GM12878 (cell line): ENCODE data around the gene MRTFB. TPM values are rescaled to one million over a fixed set of nuclear protein-coding genes. Genes with fewer than 3 reads are reported as not detected.

Source experiments
- ATAC-seq: fragments of 200-7000 bp; cut with Tn5 transposase; 3 replicates; pipeline ENCODE4 v1.9.1; 2020; ENCODE audit warnings: mild to moderate bottlenecking, moderate library complexity
- BruUV-seq: library from RNA; stranded (reverse); fragments of 400-500 nt; replicated peaks from 2 replicates; lab custom pipeline; 2021; lab: Mats Ljungman, UMichigan
- CTCF ChIA-PET: fragments of 300-600 bp; sonication (Branson Sonifier 250); formaldehyde crosslinking; extraction: SDS; loops from one replicate; lab custom pipeline; 2021; ENCODE audit warnings: inconsistent platforms; lab: Yijun Ruan, JAX
- POLR2A ChIA-PET: fragments of 350-600 bp; formaldehyde crosslinking; extraction: SDS; loops from one replicate; lab custom pipeline; 2021; ENCODE audit warnings: inconsistent platforms; lab: Charles Lee
- RAD21 ChIA-PET: fragments of 300-600 bp; sonication (Branson Sonifier 250); formaldehyde crosslinking; loops from one replicate; lab custom pipeline; 2023; ENCODE audit warnings: antibody characterized with exemption; ENCODE audit not compliant: unreplicated experiment; lab: Charles Lee
- SMC1A ChIA-PET: fragments of 300-600 bp; sonication (Branson Sonifier 250); formaldehyde crosslinking; loops from one replicate; lab custom pipeline; 2023; ENCODE audit not compliant: unreplicated experiment, uncharacterized antibody; lab: Charles Lee
- DNase-seq: peaks from one replicate; pipeline ENCODE4 v3.0.0-alpha.2; 2011; ENCODE audit warnings: low read depth, low spot score
- FAIRE-seq: peaks from 3 replicates; lab custom pipeline; 2011; peaks lifted over from hg19 to GRCh38; lab: Jason Lieb, UNC
- H2AFZ ChIP-seq: 2 replicates; pipeline ENCODE4 v1.6.0; 2011; ENCODE audit warnings: low read depth, low read length, control low read depth; ENCODE audit not compliant: control insufficient read depth
- H3K27ac ChIP-seq: 2 replicates; pipeline ENCODE4 v1.5.1; 2011; ENCODE audit warnings: control low read depth; ENCODE audit not compliant: control insufficient read depth, insufficient read depth
- H3K27me3 ChIP-seq, 2 experiments: replicated peaks in 1 of 2; 2 replicates each; pipeline versions ENCODE4 v1.6.0 to v1.6.1; 2011; ENCODE audit warnings: low read length in 1 of 2; ENCODE audit not compliant: control insufficient read depth in 2 of 2, insufficient read depth in 2 of 2
- H3K36me3 ChIP-seq, 2 experiments: 2 replicates each; pipeline ENCODE4 v1.5.1; 2011; ENCODE audit warnings: low read length in 1 of 2; ENCODE audit not compliant: control insufficient read depth in 2 of 2, insufficient read depth in 2 of 2
- H3K4me1 ChIP-seq: 2 replicates; pipeline ENCODE4 v1.6.1; 2011; ENCODE audit warnings: mild to moderate bottlenecking, low read length, moderate library complexity, mixed read lengths; ENCODE audit not compliant: control insufficient read depth, insufficient read depth
- H3K4me2 ChIP-seq: 2 replicates; pipeline ENCODE4 v1.6.0; 2011; ENCODE audit warnings: control low read depth; ENCODE audit not compliant: control insufficient read depth, insufficient read depth
- H3K4me3 ChIP-seq: fragments of 200-600 bp; sonication (generic); 2 replicates; pipeline ENCODE4 v1.5.1; 2016
- H3K79me2 ChIP-seq: 2 replicates; pipeline ENCODE4 v1.6.0; 2011; ENCODE audit warnings: low read length; ENCODE audit not compliant: control insufficient read depth, insufficient read depth
- H3K9ac ChIP-seq: 2 replicates; pipeline ENCODE4 v1.8.0; 2011; ENCODE audit warnings: low read length, control low read depth, mixed read lengths; ENCODE audit not compliant: control insufficient read depth, insufficient read depth
- H3K9me3 ChIP-seq: replicated peaks from 3 replicates; pipeline ENCODE4 v1.5.1; 2011; ENCODE audit warnings: mild to moderate bottlenecking, low read length; ENCODE audit not compliant: control insufficient read depth, insufficient read depth
- H4K20me1 ChIP-seq: 2 replicates; pipeline ENCODE4 v1.6.0; 2011; ENCODE audit not compliant: control insufficient read depth, insufficient read depth
- ATF3 ChIP-seq: IDR thresholded peaks from 2 replicates; pipeline ENCODE4 v1.6.1; 2011; ENCODE audit warnings: low read depth, mild to moderate bottlenecking, low read length, moderate library complexity, borderline replicate concordance; ENCODE audit errors: extremely low read depth
- BHLHE40 ChIP-seq, 2 experiments: fragments of 450-650 bp in 1 of 2; IDR thresholded peaks; 2 replicates each; pipeline ENCODE4 v1.6.1; 2011 to 2017; ENCODE audit warnings: low read depth in 2 of 2, borderline replicate concordance in 1 of 2, improper control_type of control experiment in 1 of 2, low read length in 1 of 2, mild to moderate bottlenecking in 1 of 2
- BRCA1 ChIP-seq: IDR thresholded peaks from 2 replicates; pipeline ENCODE4 v1.6.1; 2011; ENCODE audit warnings: low read depth, low read length, improper control_type of control experiment
- CBX5 ChIP-seq: sonication (generic); IDR thresholded peaks from 2 replicates; pipeline ENCODE4 v1.6.1; 2016; ENCODE audit warnings: low read depth, moderate library complexity, mild to moderate bottlenecking, inconsistent platforms
- FOXK2 ChIP-seq: fragments of 450-650 bp; IDR thresholded peaks from 2 replicates; pipeline ENCODE4 v1.6.1; 2017; ENCODE audit warnings: mild to moderate bottlenecking, moderate library complexity
- HDAC2 ChIP-seq: fragments of 200-600 bp; sonication (generic); IDR thresholded peaks from 2 replicates; pipeline ENCODE4 v1.6.1; 2017
- MYC ChIP-seq: IDR thresholded peaks from 2 replicates; pipeline ENCODE4 v1.6.1; 2011; ENCODE audit warnings: mild to moderate bottlenecking, low read length, moderate library complexity, inconsistent platforms; ENCODE audit not compliant: insufficient read depth, insufficient replicate concordance, insufficient read length, severe bottlenecking
- NRF1 ChIP-seq: conservative IDR thresholded peaks from 2 replicates; pipeline ENCODE4 v1.6.1; 2011; ENCODE audit warnings: mild to moderate bottlenecking, low read depth, low read length, improper control_type of control experiment
- POLR2AphosphoS2 ChIP-seq: IDR thresholded peaks from 2 replicates; pipeline ENCODE4 v1.6.1; 2011; ENCODE audit warnings: low read depth, mild to moderate bottlenecking, low read length, improper control_type of control experiment, moderate library complexity
- RB1 ChIP-seq: fragments of 450-650 bp; formaldehyde crosslinking; IDR thresholded peaks from 2 replicates; pipeline ENCODE4 v1.6.1; 2017; ENCODE audit warnings: mild to moderate bottlenecking, borderline replicate concordance
- RELA ChIP-seq: fragments of 450-650 bp; IDR thresholded peaks from 2 replicates; pipeline ENCODE4 v1.8.0; 2014; ENCODE audit warnings: borderline replicate concordance; ENCODE audit not compliant: partially characterized antibody
- SMAD1 ChIP-seq: fragments of 450-650 bp; IDR thresholded peaks from 2 replicates; pipeline ENCODE4 v1.6.1; 2018; ENCODE audit warnings: mild to moderate bottlenecking, low read depth; ENCODE audit not compliant: partially characterized antibody
- SP1 ChIP-seq: IDR thresholded peaks from one replicate; pipeline ENCODE4 v1.6.1; 2011; ENCODE audit warnings: low read depth, low read length
- SPI1 ChIP-seq: IDR thresholded peaks from 2 replicates; pipeline ENCODE4 v1.6.1; 2011; ENCODE audit warnings: low read depth, mild to moderate bottlenecking, low read length, moderate library complexity, borderline replicate concordance; ENCODE audit not compliant: insufficient read depth
- ZBED1 ChIP-seq: IDR thresholded peaks from 2 replicates; pipeline ENCODE4 v1.6.1; 2016; ENCODE audit warnings: borderline replicate concordance
- WGBS: methylation state at CpG from one replicate; pipeline ENCODE4 v1.1.6; 2016; ENCODE audit warnings: low lambda C conversion rate; ENCODE audit not compliant: insufficient replicate concordance, insufficient coverage; ENCODE audit errors: missing lambda C conversion rate; 5-methylcytosine and 5-hydroxymethylcytosine counted together
- in situ Hi-C: fragments of 300-500 bp; cut with MboI; formaldehyde crosslinking; loops from 9 replicates; pipeline ENCODE4 v1.14.3; 2018; ENCODE audit warnings: mixed read lengths
- intact Hi-C: fragments of 100-400 bp; cut with micrococcal nuclease; formaldehyde crosslinking; loops from one replicate; pipeline ENCODE4 v1.14.2; 2022; ENCODE audit not compliant: unreplicated experiment
- polyA plus RNA-seq, 11 experiments: library from polyadenylated mRNA; depleted of rRNA in 4 of 11; unstranded in 6 of 11; stranded (reverse) in 5 of 11; fragments of >200 nt; fragmentation: Nextera tagmentation in 4 of 11; fragmentation: Illumina TruSeq in 1 of 11; extraction: Ambion mirVana in 4 of 11; extraction: Trizol in 1 of 11; gene quantifications; 1 replicate in 1 of 11; 2 replicates in 10 of 11; pipeline versions ENCODE4 v1.2.1 to v1.2.3, GENCODE V29; 2011 to 2016; ENCODE audit warnings: inconsistent platforms in 2 of 11, missing spikeins in 2 of 11, low read depth in 1 of 11
- total RNA-seq, 4 experiments: library from RNA; depleted of rRNA in 3 of 4; stranded (reverse); fragments of >200 nt in 3 of 4; fragmentation: Illumina TruSeq in 1 of 4; extraction: Trizol in 1 of 4; gene quantifications; 2 replicates each; pipeline versions ENCODE4 v1.2.1 to v1.2.3, GENCODE V29; 2013 to 2021
- TF ChIP-seq, protein P1 (sequence below): fragments of 150-350 bp; IDR thresholded peaks from 2 replicates; pipeline ENCODE4 v1.6.1; 2016; ENCODE audit warnings: low read depth, low read length

The MRTFB gene
- total and polyA plus RNA-seq, 10 of the 15 experiments (the other 5 are each of a cell fraction or from before 2014, with no cell fraction given): 2.1 to 14.3 (median 8.0) TPM

GRCh38 chr16:14133907-14134306, 62.8 kb downstream of the MRTFB start:
- POLR2A ChIA-PET: interaction anchor here (0.6 kb wide), 2 partner anchors 61 to 197 kb away, joined by 3 to 4 read pairs; no protein-coding TSS in a partner anchor
- H3K79me2 ChIP-seq: no peaks in the 10 kb centered on the region
- H3K9me3 ChIP-seq: no peaks in the 10 kb centered on the region; the same call in 1 of the 3 replicates
- no peak for TF ChIP-seq SMAD1
- TF ChIP-seq HDAC2: no peak
- TF ChIP-seq SPI1: no peak
- TF ChIP-seq BHLHE40 (IDR thresholded peaks at IDR 0.05; ENCODE audit: borderline replicate concordance in 1 of 2, low read depth in 2 of 2, low read length in 1 of 2): no peak
- TF ChIP-seq FOXK2: no peak
- TF ChIP-seq MYC: no peak
- no peak for TF ChIP-seq ZBED1
- TF ChIP-seq, protein P1, sequence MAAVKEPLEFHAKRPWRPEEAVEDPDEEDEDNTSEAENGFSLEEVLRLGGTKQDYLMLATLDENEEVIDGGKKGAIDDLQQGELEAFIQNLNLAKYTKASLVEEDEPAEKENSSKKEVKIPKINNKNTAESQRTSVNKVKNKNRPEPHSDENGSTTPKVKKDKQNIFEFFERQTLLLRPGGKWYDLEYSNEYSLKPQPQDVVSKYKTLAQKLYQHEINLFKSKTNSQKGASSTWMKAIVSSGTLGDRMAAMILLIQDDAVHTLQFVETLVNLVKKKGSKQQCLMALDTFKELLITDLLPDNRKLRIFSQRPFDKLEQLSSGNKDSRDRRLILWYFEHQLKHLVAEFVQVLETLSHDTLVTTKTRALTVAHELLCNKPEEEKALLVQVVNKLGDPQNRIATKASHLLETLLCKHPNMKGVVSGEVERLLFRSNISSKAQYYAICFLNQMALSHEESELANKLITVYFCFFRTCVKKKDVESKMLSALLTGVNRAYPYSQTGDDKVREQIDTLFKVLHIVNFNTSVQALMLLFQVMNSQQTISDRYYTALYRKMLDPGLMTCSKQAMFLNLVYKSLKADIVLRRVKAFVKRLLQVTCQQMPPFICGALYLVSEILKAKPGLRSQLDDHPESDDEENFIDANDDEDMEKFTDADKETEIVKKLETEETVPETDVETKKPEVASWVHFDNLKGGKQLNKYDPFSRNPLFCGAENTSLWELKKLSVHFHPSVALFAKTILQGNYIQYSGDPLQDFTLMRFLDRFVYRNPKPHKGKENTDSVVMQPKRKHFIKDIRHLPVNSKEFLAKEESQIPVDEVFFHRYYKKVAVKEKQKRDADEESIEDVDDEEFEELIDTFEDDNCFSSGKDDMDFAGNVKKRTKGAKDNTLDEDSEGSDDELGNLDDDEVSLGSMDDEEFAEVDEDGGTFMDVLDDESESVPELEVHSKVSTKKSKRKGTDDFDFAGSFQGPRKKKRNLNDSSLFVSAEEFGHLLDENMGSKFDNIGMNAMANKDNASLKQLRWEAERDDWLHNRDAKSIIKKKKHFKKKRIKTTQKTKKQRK: no peak
- TF ChIP-seq ATF3: no peak
- no peak for TF ChIP-seq POLR2AphosphoS2
- TF ChIP-seq RELA: no peak
- no peak for TF ChIP-seq CBX5
- no peak for TF ChIP-seq SP1
- no peak for TF ChIP-seq RB1
- TF ChIP-seq NRF1: no peak
- TF ChIP-seq BRCA1: no peak
- intact Hi-C loops: no loop called here
- no peak overlapping the region for H3K27ac ChIP-seq
- H3K36me3 ChIP-seq: no peaks in the 10 kb centered on the region; a peak in 1 of 4 replicates
- CTCF ChIA-PET: no interaction called here
- in situ Hi-C loops: no loop called here
- DNase-seq (no peak), FAIRE-seq (no peak), ATAC-seq (no peak)
- SMC1A ChIA-PET: interaction anchor here (0.7 kb wide), 1 partner anchor 59 kb away, joined by 3 read pairs; no protein-coding TSS in a partner anchor
- RAD21 ChIA-PET: no interaction called here
- no peak overlapping the region for H3K9ac ChIP-seq
- no peaks in the 10 kb centered on the region for H4K20me1 ChIP-seq
- no peaks in the 10 kb centered on the region for H3K27me3 ChIP-seq
- BruUV-seq: no TSS peak
- H3K4me1 ChIP-seq: no peaks in the 10 kb centered on the region; the same call in 1 of the 2 replicates
- H3K4me3 ChIP-seq: no peak overlapping the region
- no peak overlapping the region for H3K4me2 ChIP-seq
- H2AFZ ChIP-seq: no peak overlapping the region
- WGBS: 89% methylated on average over 1 of the region's 1 CpG
